Mesodermal cell (in vitro differentiated cells): ENCODE measurements around the gene MBTD1.
"Not testable (repeated sequence)": the region's sequence is repeated elsewhere in the genome, so short reads cannot be mapped to it uniquely, and the experiment has no call there.

Experiments
- H3K27ac ChIP-seq: 2 replicates; pipeline ENCODE4 v1.7.0; 2013; ENCODE audit warnings: mild to moderate bottlenecking, low read depth, low read length, moderate library complexity; ENCODE audit not compliant: severe bottlenecking
- H3K36me3 ChIP-seq: 2 replicates; pipeline ENCODE4 v1.7.1; 2013; ENCODE audit warnings: mild to moderate bottlenecking, low read length, moderate library complexity; ENCODE audit not compliant: control insufficient read depth, insufficient read depth
- H3K4me1 ChIP-seq: one replicate; pipeline ENCODE4 v1.7.1; 2013; ENCODE audit warnings: mild to moderate bottlenecking, low read length; ENCODE audit not compliant: insufficient read depth, control insufficient read depth, poor library complexity, severe bottlenecking
- H3K4me3 ChIP-seq: 2 replicates; pipeline ENCODE4 v1.7.0; 2013; ENCODE audit warnings: low read length, control low read depth, mild to moderate bottlenecking; ENCODE audit not compliant: insufficient read depth, poor library complexity, severe bottlenecking; ENCODE audit errors: extremely low read depth
- H3K9me3 ChIP-seq: 2 replicates; pipeline ENCODE4 v1.7.1; 2013; ENCODE audit warnings: mild to moderate bottlenecking, low read length, moderate library complexity; ENCODE audit not compliant: control insufficient read depth
- WGBS, 2 experiments: methylation state at CpG; one replicate each; pipeline ENCODE4 v1.1.5; 2013; ENCODE audit warnings: missing lambda C conversion rate in 2 of 2; ENCODE audit not compliant: insufficient coverage in 2 of 2; 5-methylcytosine and 5-hydroxymethylcytosine counted together

MBTD1 gene

GRCh38 chr17:51270636-51271035, 10.8 kb upstream of the MBTD1 start:
- no CpG with 5 or more reads among the region's 1 CpG for WGBS, 2 experiments
- H3K36me3 ChIP-seq: peaks cover 84% of the 10 kb centered on the region

GRCh38 chr17:51269991-51270390, 10.1 kb upstream of the MBTD1 start:
- Histone ChIP-seq H3K27ac (no peak overlapping the region), H3K4me1 (no peaks in the 10 kb centered on the region), H3K9me3 (no peaks in the 10 kb centered on the region), H3K4me3 (no peak overlapping the region), H3K36me3 (peaks cover 85% of the 10 kb centered on the region)
- 94 to 97% methylated on average over 3 of the region's 6 CpGs for WGBS, 2 experiments

More at GRCh38 chr17:51270636-51271035, 10.8 kb upstream of the MBTD1 start:
- no peak overlapping the region for H3K4me3 ChIP-seq
- no peaks in the 10 kb centered on the region for H3K9me3 ChIP-seq
- no peaks in the 10 kb centered on the region for H3K4me1 ChIP-seq
- H3K27ac ChIP-seq: no peak overlapping the region

GRCh38 chr17:51264466-51264865, 4.6 kb upstream of the MBTD1 start:
- Histone ChIP-seq H3K36me3 (peaks cover 63% of the 10 kb centered on the region), H3K4me1 (peaks cover 10% of the 10 kb centered on the region)
- not testable (repeated sequence) for H3K4me3 ChIP-seq, H3K27ac ChIP-seq, H3K9me3 ChIP-seq
- WGBS, 2 experiments: no CpG with 5 or more reads among the region's 4 CpGs

- WGBS, 2 experiments: 80 to 100% methylated on average over 2 to 3 of the region's 3 CpGs
- H3K36me3 ChIP-seq: peaks cover 54% of the 10 kb centered on the region
Observed at GRCh38 chr17:51263006-51263405, 3.2 kb upstream of the MBTD1 start.

GRCh38 chr17:51261024-51261963, 1.4 kb upstream of the MBTD1 start:
- Histone ChIP-seq H3K9me3 (no peaks in the 10 kb centered on the region), H3K27ac (peak overlapping the region; percentile 100), H3K36me3 (peaks cover 51% of the 10 kb centered on the region), H3K4me1 (peaks cover 18% of the 10 kb centered on the region), H3K4me3 (peak overlapping the region; percentile 99)
- WGBS, 2 experiments: 15 to 16% methylated on average over 40 to 41 of the region's 42 CpGs

More at GRCh38 chr17:51263006-51263405, 3.2 kb upstream of the MBTD1 start:
- no peaks in the 10 kb centered on the region for H3K9me3 ChIP-seq
- no peak overlapping the region for H3K4me3 ChIP-seq
- peaks cover 17% of the 10 kb centered on the region for H3K4me1 ChIP-seq
- H3K27ac ChIP-seq: no peak overlapping the region

GRCh38 chr17:51260237-51261023, 581 bp upstream of the MBTD1 start, which contains the start of gene UTP18:
UTP18 (plus strand) TSS chr17:51260546; CDS start chr17:51260585, 39 bp downstream.
- H3K36me3 ChIP-seq: peaks cover 48% of the 10 kb centered on the region
- no peaks in the 10 kb centered on the region for H3K9me3 ChIP-seq
- H3K27ac ChIP-seq: peak within 1 kb of the TSS; percentile 100
- WGBS, 2 experiments: 1% methylated on average over 69 to 77 of the region's 93 CpGs
- H3K4me3 ChIP-seq: peak within 1 kb of the TSS; percentile 99
- H3K4me1 ChIP-seq: peaks cover 18% of the 10 kb centered on the region

- peak overlapping the region; percentile 100 for H3K27ac ChIP-seq
- peaks cover 39% of the 10 kb centered on the region for H3K36me3 ChIP-seq
- H3K4me3 ChIP-seq: peak overlapping the region; percentile 99
- peaks cover 14% of the 10 kb centered on the region for H3K4me1 ChIP-seq
- no peaks in the 10 kb centered on the region for H3K9me3 ChIP-seq
- 1 to 14% methylated on average over 4 to 6 of the region's 18 CpGs for WGBS, 2 experiments
Observed at GRCh38 chr17:51258756-51259563, 889 bp downstream of the MBTD1 start.

- no CpG with 5 or more reads among the region's 3 CpGs for WGBS, 2 experiments
- Histone ChIP-seq H3K36me3 (peaks cover 29% of the 10 kb centered on the region), H3K4me3 (no peak overlapping the region), H3K9me3 (no peaks in the 10 kb centered on the region), H3K27ac (no peak overlapping the region), H3K4me1 (peaks cover 7% of the 10 kb centered on the region)
Observed at GRCh38 chr17:51257150-51258081, 2.4 kb downstream of the MBTD1 start.

- H3K36me3 ChIP-seq: peaks cover 36% of the 10 kb centered on the region
- H3K27ac ChIP-seq: no peak overlapping the region
- H3K4me1 ChIP-seq: peaks cover 7% of the 10 kb centered on the region
- no peaks in the 10 kb centered on the region for H3K9me3 ChIP-seq
- WGBS, 2 experiments: 83% methylated on average over 1 of the region's 3 CpGs; no CpG with 5 or more reads in 1 of the 2 experiments
- no peak overlapping the region for H3K4me3 ChIP-seq
Observed at GRCh38 chr17:51256101-51256500, 3.7 kb downstream of the MBTD1 start.
